HTR-8/SVneo (cell line): Measurements from ENCODE around the gene CCDC188.

Source experiments
- DNase-seq: peaks from one replicate; pipeline ENCODE4 v3.0.0; 2011; ENCODE audit warnings: low spot score, mixed read lengths; ENCODE audit not compliant: insufficient read length
- FAIRE-seq: peaks from 2 replicates; lab custom pipeline; 2011; peaks lifted over from hg19 to GRCh38; lab: Jason Lieb, UNC

The CCDC188 gene

GRCh38 chr22:20154602-20155187 is 3.8 kb upstream of the CCDC188 start:
- DNase-seq (no peak), FAIRE-seq (no peak)

- FAIRE-seq: no peak
- DNase-seq: no peak
Measured at GRCh38 chr22:20153945-20154344, 3.1 kb upstream of the CCDC188 start.

GRCh38 chr22:20152464-20152890 is 1.6 kb upstream of the CCDC188 start:
- DNase-seq (no peak), FAIRE-seq (no peak)

- FAIRE-seq (no peak), DNase-seq (no peak)
Measured at GRCh38 chr22:20151276-20151588, 377 bp upstream of the CCDC188 start.

GRCh38 chr22:20149257-20150250 is 1.3 kb downstream of the CCDC188 start:
- FAIRE-seq (no peak), DNase-seq (no peak)

- FAIRE-seq (no peak), DNase-seq (no peak)
Measured at GRCh38 chr22:20148414-20148813, 2.4 kb downstream of the CCDC188 start.

- no peak for DNase-seq
- FAIRE-seq: no peak
Measured at GRCh38 chr22:20147237-20147988, 3.4 kb downstream of the CCDC188 start.

- DNase-seq (no peak), FAIRE-seq (no peak)
Measured at GRCh38 chr22:20146777-20147176, 4.1 kb downstream of the CCDC188 start.

- DNase-seq (no peak), FAIRE-seq (no peak)
Measured at GRCh38 chr22:20145832-20146223, 5.0 kb downstream of the CCDC188 start.

GRCh38 chr22:20145206-20145831 is 5.5 kb downstream of the CCDC188 start:
- DNase-seq (no peak), FAIRE-seq (no peak)

- FAIRE-seq: peak; percentile 55
Measured at GRCh38 chr22:20143883-20144665, 6.8 kb downstream of the CCDC188 start.

GRCh38 chr22:20142711-20143621 is 7.9 kb downstream of the CCDC188 start:
- DNase-seq (no peak), FAIRE-seq (no peak)

More at GRCh38 chr22:20143883-20144665, 6.8 kb downstream of the CCDC188 start:
- DNase-seq: no peak

GRCh38 chr22:20141186-20142077 is 9.4 kb downstream of the CCDC188 start:
- peak; percentile 38 for DNase-seq
- FAIRE-seq: peak; percentile 88

- FAIRE-seq: no peak
Measured at GRCh38 chr22:20140521-20140964, 10.3 kb downstream of the CCDC188 start.

GRCh38 chr22:20140107-20140445 is 10.8 kb downstream of the CCDC188 start:
- DNase-seq (no peak), FAIRE-seq (no peak)

More at GRCh38 chr22:20140521-20140964, 10.3 kb downstream of the CCDC188 start:
- no peak for DNase-seq

GRCh38 chr22:20139391-20140106 is 11.3 kb downstream of the CCDC188 start:
- no peak for FAIRE-seq

GRCh38 chr22:20138868-20139267 is 12.0 kb downstream of the CCDC188 start:
- FAIRE-seq (no peak), DNase-seq (no peak)

More at GRCh38 chr22:20139391-20140106, 11.3 kb downstream of the CCDC188 start:
- DNase-seq: no peak
